Type B pancreatic cell (in vitro differentiated cells): ENCODE measurements around the gene ASTN1. TPM values are rescaled to one million over a fixed set of nuclear protein-coding genes. Genes with fewer than 3 reads are reported as not detected.

ENCODE experiments used
- DNase-seq: peaks from one replicate; pipeline ENCODE4 v3.0.0; 2021; ENCODE audit warnings: mixed read lengths; ENCODE audit not compliant: unreplicated experiment; ENCODE audit errors: extremely low spot score
- H3K27ac Mint-ChIP-seq: 2 replicates; pipeline ENCODE4 v1.8.0; 2021; ENCODE audit warnings: mild to moderate bottlenecking, mixed read lengths
- H3K27me3 Mint-ChIP-seq: 2 replicates; pipeline ENCODE4 v1.8.0; 2021; ENCODE audit warnings: mixed read lengths
- H3K36me3 Mint-ChIP-seq: 2 replicates; pipeline ENCODE4 v1.8.0; 2021; ENCODE audit warnings: mixed read lengths
- H3K4me1 Mint-ChIP-seq: one replicate; pipeline ENCODE4 v1.8.0; 2021; ENCODE audit warnings: mixed read lengths; ENCODE audit not compliant: unreplicated experiment
- H3K4me3 Mint-ChIP-seq: 2 replicates; pipeline ENCODE4 v1.8.0; 2021; ENCODE audit warnings: mild to moderate bottlenecking, mixed read lengths
- H3K9me3 Mint-ChIP-seq: 2 replicates; pipeline ENCODE4 v1.8.0; 2021; ENCODE audit warnings: mixed read lengths
- total RNA-seq: library from RNA; stranded (reverse); gene quantifications from 2 replicates; pipeline ENCODE4 v1.2.1, GENCODE V29; 2021; ENCODE audit warnings: low replicate concordance
- TF ChIP-seq, protein P1 (sequence below): fragments of 200-600 bp; sonication (generic); conservative IDR thresholded peaks from 2 replicates; pipeline ENCODE4 v1.5.0; 2021; ENCODE audit warnings: antibody characterized with exemption, mild to moderate bottlenecking

Gene ASTN1
- total RNA-seq, 1 donor from 2014 or later: 24.9 TPM

DNA sequence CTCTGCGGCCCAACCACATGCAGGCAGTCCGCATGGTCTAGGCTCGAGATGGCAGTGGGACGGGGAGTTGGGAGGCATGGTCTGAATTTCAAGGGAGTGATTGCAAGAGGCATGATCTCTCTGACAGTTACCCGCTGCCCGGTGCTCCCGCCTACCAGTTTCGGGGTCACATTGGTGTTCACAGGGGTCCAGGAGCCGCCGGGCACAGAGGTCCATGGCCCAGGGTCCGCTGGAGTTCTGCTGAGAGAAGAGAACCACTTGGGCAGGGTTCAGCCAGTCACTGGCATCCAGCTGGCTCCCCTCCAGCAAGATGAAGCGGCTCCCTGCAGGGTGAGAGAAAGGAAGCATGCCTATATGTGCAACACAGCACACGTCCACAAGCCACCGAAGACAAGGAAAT is 141.3 kb downstream of the ASTN1 start:
- Mint-ChIP-seq H3K9me3 (no peaks in the 10 kb centered on the region), H3K4me3 (no peak overlapping the region), H3K36me3 (peaks cover 15% of the 10 kb centered on the region), H3K27ac (no peak overlapping the region), H3K27me3 (peaks cover 16% of the 10 kb centered on the region), H3K4me1 (peaks cover under 1% of the 10 kb centered on the region)
- no peak for DNase-seq
- TF ChIP-seq, protein P1, sequence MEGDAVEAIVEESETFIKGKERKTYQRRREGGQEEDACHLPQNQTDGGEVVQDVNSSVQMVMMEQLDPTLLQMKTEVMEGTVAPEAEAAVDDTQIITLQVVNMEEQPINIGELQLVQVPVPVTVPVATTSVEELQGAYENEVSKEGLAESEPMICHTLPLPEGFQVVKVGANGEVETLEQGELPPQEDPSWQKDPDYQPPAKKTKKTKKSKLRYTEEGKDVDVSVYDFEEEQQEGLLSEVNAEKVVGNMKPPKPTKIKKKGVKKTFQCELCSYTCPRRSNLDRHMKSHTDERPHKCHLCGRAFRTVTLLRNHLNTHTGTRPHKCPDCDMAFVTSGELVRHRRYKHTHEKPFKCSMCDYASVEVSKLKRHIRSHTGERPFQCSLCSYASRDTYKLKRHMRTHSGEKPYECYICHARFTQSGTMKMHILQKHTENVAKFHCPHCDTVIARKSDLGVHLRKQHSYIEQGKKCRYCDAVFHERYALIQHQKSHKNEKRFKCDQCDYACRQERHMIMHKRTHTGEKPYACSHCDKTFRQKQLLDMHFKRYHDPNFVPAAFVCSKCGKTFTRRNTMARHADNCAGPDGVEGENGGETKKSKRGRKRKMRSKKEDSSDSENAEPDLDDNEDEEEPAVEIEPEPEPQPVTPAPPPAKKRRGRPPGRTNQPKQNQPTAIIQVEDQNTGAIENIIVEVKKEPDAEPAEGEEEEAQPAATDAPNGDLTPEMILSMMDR: no peak

DNA sequence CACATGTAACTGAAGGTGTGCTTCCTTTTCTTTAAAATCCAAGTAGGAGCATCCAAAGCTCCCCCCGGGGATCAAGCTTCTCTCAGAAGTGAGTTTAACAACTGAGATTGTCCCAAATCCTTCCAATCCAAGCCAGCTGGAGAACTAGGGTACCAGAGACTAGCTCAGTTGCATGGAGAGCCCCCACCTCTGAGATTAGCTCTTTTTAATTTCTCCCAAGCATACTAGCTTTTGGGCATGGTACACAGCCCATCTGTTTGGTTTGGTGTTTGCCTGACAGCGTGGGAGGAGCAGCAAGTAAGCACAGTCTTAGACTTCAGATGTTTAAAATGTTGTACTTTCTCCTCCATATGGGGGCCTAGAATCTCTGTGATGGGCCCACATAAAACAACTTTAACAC is 142.8 kb downstream of the ASTN1 start:
- no peaks in the 10 kb centered on the region for H3K9me3 Mint-ChIP-seq
- H3K27ac Mint-ChIP-seq: no peak overlapping the region
- TF ChIP-seq, protein P1: no peak
- peaks cover 11% of the 10 kb centered on the region for H3K36me3 Mint-ChIP-seq
- peaks cover 19% of the 10 kb centered on the region for H3K27me3 Mint-ChIP-seq
- H3K4me3 Mint-ChIP-seq: no peak overlapping the region
- peaks cover 5% of the 10 kb centered on the region for H3K4me1 Mint-ChIP-seq
- DNase-seq: no peak

GRCh38 chr1:177020851-177021589 is 143.5 kb downstream of the ASTN1 start:
- Mint-ChIP-seq H3K27ac (no peak overlapping the region), H3K4me1 (peaks cover 5% of the 10 kb centered on the region), H3K9me3 (no peaks in the 10 kb centered on the region), H3K27me3 (peaks cover 19% of the 10 kb centered on the region), H3K4me3 (no peak overlapping the region), H3K36me3 (peaks cover 11% of the 10 kb centered on the region)
- TF ChIP-seq, protein P1: no peak
- DNase-seq: no peak

GRCh38 chr1:177017287-177017852 is 147.1 kb downstream of the ASTN1 start:
- no peak for DNase-seq
- Mint-ChIP-seq H3K4me3 (no peak overlapping the region), H3K9me3 (no peaks in the 10 kb centered on the region), H3K27me3 (peaks cover 19% of the 10 kb centered on the region), H3K36me3 (peaks cover 11% of the 10 kb centered on the region), H3K4me1 (peaks cover 5% of the 10 kb centered on the region), H3K27ac (no peak overlapping the region)
- TF ChIP-seq, protein P1: no peak

DNA sequence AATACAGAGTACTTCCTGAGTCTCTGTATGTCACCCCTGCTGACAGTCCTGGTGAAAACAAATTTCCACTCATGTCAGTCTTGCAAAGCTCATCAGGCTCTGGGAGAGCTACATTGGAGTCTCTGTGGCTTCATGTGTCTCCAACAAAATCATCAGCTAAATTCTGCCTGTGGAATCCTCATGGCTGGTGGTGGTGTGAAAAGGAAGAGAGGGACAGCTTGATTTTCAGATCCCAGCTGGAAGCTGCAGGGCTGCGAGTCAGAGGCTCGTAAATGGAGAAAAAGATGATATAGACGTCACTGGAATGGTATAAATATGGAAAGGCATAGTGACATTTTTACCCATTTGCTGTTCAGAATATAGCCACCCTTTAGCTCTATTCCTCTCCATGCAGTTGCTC is 150.2 kb downstream of the ASTN1 start:
- H3K4me3 Mint-ChIP-seq: no peak overlapping the region
- no peaks in the 10 kb centered on the region for H3K36me3 Mint-ChIP-seq
- H3K27me3 Mint-ChIP-seq: peaks cover 7% of the 10 kb centered on the region
- no peak overlapping the region for H3K27ac Mint-ChIP-seq
- H3K4me1 Mint-ChIP-seq: peaks cover 11% of the 10 kb centered on the region
- no peak for DNase-seq
- H3K9me3 Mint-ChIP-seq: no peaks in the 10 kb centered on the region
- TF ChIP-seq, protein P1: no peak
